Activated CD8-positive, alpha-beta memory T cell treated with anti-CD3 and anti-CD28 coated beads, Interleukin-2, amount 10 ng/mL, durations not matched to agents 7 days and 5 days (primary cell): Measurements from ENCODE around the gene PLXDC2. TPM values are rescaled to one million over a fixed set of nuclear protein-coding genes. Genes with fewer than 3 reads are reported as not detected.

ENCODE experiments used
- ATAC-seq: fragments of 150-1000 bp; cut with Tn5 transposase; one replicate; pipeline ENCODE4 v1.10.0; 2021; ENCODE audit warnings: moderate library complexity
- CTCF ChIA-PET: fragments of 350-600 bp; sonication (Branson Sonifier 250); formaldehyde crosslinking; loops from one replicate; lab custom pipeline; 2021; ENCODE audit warnings: antibody characterized with exemption; lab: Charles Lee
- DNase-seq: peaks from one replicate; pipeline ENCODE4 v3.0.0-alpha.2; 2020
- H3K27ac Mint-ChIP-seq: one replicate; pipeline ENCODE4 v1.8.0; 2021; ENCODE audit warnings: mild to moderate bottlenecking, mixed read lengths
- H3K27me3 Mint-ChIP-seq: one replicate; pipeline ENCODE4 v1.8.0; 2021; ENCODE audit warnings: mixed read lengths
- H3K36me3 Mint-ChIP-seq: one replicate; pipeline ENCODE4 v1.8.0; 2021; ENCODE audit warnings: mild to moderate bottlenecking, mixed read lengths
- H3K4me1 Mint-ChIP-seq: one replicate; pipeline ENCODE4 v1.8.0; 2021; ENCODE audit warnings: mixed read lengths
- H3K4me3 Mint-ChIP-seq: one replicate; pipeline ENCODE4 v1.8.0; 2021; ENCODE audit warnings: mild to moderate bottlenecking, moderate library complexity, mixed read lengths
- H3K9me3 Mint-ChIP-seq: one replicate; pipeline ENCODE4 v1.8.0; 2022; ENCODE audit warnings: low read depth, mixed read lengths
- total RNA-seq, 2 experiments: library from RNA; stranded (reverse); gene quantifications; one replicate each; pipeline ENCODE4 v1.2.3, GENCODE V29; 2021

Gene PLXDC2
- total RNA-seq, 2 experiments from 2014 or later = 0.05 TPM; not detected in 1

DNA sequence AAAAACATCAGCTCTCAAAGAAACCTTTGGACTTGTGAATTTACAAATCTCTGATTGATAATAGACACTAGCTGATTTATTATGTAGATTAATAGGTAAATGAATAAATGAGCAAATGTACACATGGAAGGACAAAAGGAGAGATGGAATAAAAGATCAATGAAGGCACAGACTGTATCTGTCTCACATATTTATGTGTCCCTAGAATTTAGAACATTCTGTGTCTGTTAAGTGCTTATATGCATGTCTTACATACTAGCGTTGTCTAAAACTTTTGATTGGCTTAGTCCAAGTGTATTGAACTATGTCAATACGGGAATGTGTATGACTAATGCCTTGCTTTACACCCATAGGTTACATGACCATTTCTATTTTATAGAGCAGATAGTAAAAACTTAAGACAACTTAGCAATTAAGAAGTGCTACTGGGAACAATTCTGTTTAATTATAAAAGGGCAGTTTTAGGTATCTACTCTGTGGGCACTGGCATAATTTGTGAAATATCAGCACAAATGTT is 140.3 kb downstream of the PLXDC2 start:
- H3K27ac Mint-ChIP-seq = no peak overlapping the region
- ATAC-seq (no peak), DNase-seq (no peak)
- CTCF ChIA-PET = no interaction called here
- H3K4me3 Mint-ChIP-seq = no peak overlapping the region
- no peaks in the 10 kb centered on the region for H3K27me3 Mint-ChIP-seq
- peaks cover 10% of the 10 kb centered on the region for H3K9me3 Mint-ChIP-seq
- no peaks in the 10 kb centered on the region for H3K4me1 Mint-ChIP-seq
- H3K36me3 Mint-ChIP-seq = no peaks in the 10 kb centered on the region

DNA sequence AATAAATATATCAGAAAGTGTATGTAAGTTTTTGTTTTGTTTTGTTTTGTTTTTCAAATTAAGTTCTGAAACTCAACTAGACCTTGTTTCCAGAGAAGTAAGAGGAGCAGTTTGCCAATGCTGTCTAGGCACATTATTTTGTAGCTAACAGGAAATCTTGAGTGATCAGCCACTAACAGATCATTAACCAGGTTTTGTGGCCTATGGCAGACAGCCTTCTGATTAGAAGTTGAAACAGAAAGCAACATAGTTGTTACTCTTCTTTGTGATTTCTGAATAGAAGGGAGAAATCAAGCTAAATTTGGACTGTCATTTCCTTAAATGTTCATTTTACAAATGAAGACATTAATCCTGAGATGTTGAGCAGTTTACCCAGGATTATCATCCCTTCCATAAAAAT is 142.6 kb downstream of the PLXDC2 start:
- H3K27me3 Mint-ChIP-seq = no peaks in the 10 kb centered on the region
- no peak overlapping the region for H3K27ac Mint-ChIP-seq
- H3K4me3 Mint-ChIP-seq = no peak overlapping the region
- peaks cover 11% of the 10 kb centered on the region for H3K9me3 Mint-ChIP-seq
- no peak for DNase-seq
- ATAC-seq = no peak
- CTCF ChIA-PET = no interaction called here
- no peaks in the 10 kb centered on the region for H3K4me1 Mint-ChIP-seq
- H3K36me3 Mint-ChIP-seq = no peaks in the 10 kb centered on the region

DNA sequence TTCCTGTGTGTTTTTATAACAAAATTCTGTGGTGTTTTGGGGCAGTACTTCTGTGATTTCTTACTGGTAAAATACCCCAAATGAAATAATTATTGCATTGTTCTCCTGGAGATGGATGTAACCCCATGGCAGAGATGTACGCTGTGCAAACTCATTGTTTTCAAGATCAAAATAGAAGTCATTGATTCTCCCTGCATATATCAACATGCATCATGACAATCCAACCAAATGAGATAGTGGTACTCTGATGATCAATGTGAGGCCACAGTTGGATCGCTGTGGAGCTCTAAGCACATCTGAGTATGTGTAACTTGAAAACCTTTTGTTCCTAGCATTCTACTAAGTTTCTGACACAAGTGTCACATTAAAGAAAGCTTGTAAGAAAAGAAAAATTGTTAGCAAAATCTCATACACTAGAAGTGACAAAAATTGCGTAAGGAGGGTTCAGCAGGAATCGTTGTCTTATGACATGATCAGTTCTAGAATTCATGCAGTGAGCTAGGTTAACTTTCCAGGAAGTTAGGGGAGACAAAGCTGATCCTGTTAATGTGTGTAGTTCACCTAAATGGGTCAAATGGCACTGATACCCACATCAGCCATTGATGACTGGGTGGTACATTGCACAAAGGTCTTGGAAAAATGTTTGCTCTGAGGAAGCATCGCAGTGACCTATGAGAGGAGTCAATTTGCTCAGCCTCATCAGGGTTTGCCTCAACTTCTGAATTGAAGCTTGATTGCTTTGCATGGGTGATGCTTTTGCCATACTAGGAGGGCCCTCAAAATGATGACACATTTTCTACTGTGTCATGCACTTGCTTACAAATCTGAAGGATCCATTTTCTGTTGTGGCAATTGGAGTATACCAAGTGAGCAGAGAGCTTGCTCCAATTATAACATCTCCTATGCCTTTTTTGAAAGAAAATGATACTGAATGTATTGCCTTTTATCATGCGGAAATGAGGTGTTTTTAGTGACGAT is 145.1 kb downstream of the PLXDC2 start:
- CTCF ChIA-PET = no interaction called here
- H3K4me3 Mint-ChIP-seq = no peak overlapping the region

DNA sequence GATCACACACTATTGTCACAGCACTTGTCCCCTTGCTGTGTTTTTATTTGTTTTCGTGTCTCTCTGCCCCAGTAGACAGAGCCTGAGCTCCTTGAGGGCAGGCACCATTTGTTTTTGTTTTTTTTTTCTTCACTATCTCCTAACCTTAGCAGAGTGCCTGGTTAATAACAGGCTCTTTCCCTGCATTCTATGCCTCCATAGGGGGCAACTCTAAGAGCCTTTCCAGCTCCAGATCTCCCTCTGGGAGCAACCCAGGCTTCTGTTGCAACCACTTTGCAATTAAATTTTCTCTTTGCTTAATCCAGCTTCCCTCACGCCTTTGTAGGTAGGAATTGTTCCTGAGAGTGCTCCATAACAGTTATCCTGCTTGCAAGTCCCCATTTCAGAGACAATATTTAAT is 148.4 kb downstream of the PLXDC2 start:
- no peaks in the 10 kb centered on the region for H3K27me3 Mint-ChIP-seq
- H3K4me1 Mint-ChIP-seq = no peaks in the 10 kb centered on the region
- H3K4me3 Mint-ChIP-seq = no peak overlapping the region
- CTCF ChIA-PET = no interaction called here
- no peak for ATAC-seq
- peaks cover 16% of the 10 kb centered on the region for H3K9me3 Mint-ChIP-seq
- H3K36me3 Mint-ChIP-seq = no peaks in the 10 kb centered on the region
- no peak overlapping the region for H3K27ac Mint-ChIP-seq
- no peak for DNase-seq

More for the DNA sequence above, 145.1 kb downstream of the PLXDC2 start:
- H3K27ac Mint-ChIP-seq = no peak overlapping the region
- DNase-seq (no peak), ATAC-seq (no peak)
- no peaks in the 10 kb centered on the region for H3K36me3 Mint-ChIP-seq
- H3K4me1 Mint-ChIP-seq = no peaks in the 10 kb centered on the region
- H3K27me3 Mint-ChIP-seq = no peaks in the 10 kb centered on the region
- peaks cover 14% of the 10 kb centered on the region for H3K9me3 Mint-ChIP-seq

DNA sequence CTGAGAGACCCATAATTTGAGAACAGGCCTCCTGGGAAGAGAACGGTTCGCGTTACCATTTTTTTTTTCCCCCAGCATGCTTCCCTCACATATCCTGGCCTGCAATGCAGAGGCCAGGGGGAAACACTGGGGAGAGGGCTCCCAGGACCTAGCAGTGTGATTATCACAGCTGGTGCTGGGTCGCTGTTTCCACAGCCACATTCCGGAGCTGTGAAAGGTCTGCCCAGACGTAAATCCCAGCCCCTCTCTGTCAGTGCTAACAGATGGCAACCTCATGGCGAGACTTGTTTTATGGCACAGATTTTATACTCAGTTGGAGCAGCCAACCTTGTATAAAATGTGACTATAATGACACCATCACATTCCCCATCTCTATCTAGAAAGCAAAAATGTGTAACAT is 150.5 kb downstream of the PLXDC2 start:
- no peaks in the 10 kb centered on the region for H3K27me3 Mint-ChIP-seq
- ATAC-seq (no peak), DNase-seq (no peak)
- H3K36me3 Mint-ChIP-seq = no peaks in the 10 kb centered on the region
- H3K9me3 Mint-ChIP-seq = peaks cover 9% of the 10 kb centered on the region
- no peaks in the 10 kb centered on the region for H3K4me1 Mint-ChIP-seq
- no peak overlapping the region for H3K27ac Mint-ChIP-seq
- H3K4me3 Mint-ChIP-seq = no peak overlapping the region
- CTCF ChIA-PET = no interaction called here

DNA sequence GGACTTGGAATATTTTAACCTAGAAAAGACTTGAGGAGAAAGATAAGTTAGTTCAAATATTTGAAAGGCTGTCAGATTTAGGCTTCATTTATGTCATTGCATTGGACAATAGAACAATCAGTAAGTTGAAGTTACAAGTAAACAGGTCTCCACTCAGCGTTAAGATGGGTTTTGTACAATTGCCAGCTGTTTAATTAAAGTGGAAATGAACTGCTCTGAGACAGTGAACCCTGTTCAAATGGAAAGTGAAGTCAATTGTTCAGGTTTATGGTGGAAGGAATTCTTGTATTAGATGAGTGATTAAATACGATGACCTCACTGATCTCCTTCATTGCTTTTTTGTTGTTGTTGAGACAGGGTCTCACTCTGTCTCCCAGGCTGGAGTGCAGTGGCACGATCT is 151.7 kb downstream of the PLXDC2 start:
- H3K9me3 Mint-ChIP-seq = peaks cover 5% of the 10 kb centered on the region
- H3K4me1 Mint-ChIP-seq = no peaks in the 10 kb centered on the region
- DNase-seq = no peak
- no peaks in the 10 kb centered on the region for H3K36me3 Mint-ChIP-seq
- H3K27me3 Mint-ChIP-seq = no peaks in the 10 kb centered on the region
- no peak overlapping the region for H3K4me3 Mint-ChIP-seq
- H3K27ac Mint-ChIP-seq = no peak overlapping the region
- CTCF ChIA-PET = no interaction called here
- no peak for ATAC-seq

DNA sequence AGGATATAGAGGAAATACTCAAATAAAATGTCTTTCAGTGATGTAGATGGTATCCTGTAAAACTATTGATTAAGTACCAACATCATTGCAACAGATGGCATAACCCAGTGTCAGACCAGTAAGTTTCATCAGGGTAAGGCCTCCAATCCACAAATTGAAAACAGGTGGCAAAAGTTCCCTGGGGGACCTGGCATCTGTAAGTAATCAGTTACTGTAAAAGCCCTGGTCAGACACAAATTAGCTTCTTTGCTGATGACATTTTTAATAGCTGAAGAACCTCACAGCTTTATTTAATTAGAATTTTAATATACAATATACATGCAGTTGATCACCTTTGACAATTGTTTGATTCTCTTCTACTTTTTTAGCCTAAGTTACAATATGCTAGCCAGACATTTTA is 152.5 kb downstream of the PLXDC2 start:
- Mint-ChIP-seq H3K27ac (no peak overlapping the region), H3K4me3 (no peak overlapping the region), H3K36me3 (no peaks in the 10 kb centered on the region), H3K9me3 (peaks cover 5% of the 10 kb centered on the region), H3K4me1 (no peaks in the 10 kb centered on the region), H3K27me3 (no peaks in the 10 kb centered on the region)
- no peak for DNase-seq
- no peak for ATAC-seq
- CTCF ChIA-PET = no interaction called here

DNA sequence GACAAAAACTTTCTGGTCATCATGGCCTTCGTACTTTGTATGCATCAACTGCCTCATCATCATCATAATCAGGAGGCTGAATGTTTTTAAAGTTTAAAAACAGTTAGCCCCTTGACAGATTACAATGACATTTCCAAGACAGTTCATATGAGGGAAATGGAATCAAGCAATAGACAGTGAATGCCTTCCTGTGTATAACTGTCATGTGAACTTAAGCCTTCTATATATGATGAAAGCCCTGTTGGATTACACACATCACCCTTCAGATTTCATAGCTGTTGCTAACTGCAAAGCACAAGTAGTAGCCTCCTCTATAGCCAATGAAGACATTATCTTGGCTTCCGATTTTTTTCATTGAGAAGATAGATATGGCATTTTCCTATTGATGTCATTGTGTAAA is 154.0 kb downstream of the PLXDC2 start:
- H3K9me3 Mint-ChIP-seq = peaks cover 2% of the 10 kb centered on the region
- no peaks in the 10 kb centered on the region for H3K4me1 Mint-ChIP-seq
- H3K4me3 Mint-ChIP-seq = no peak overlapping the region
- H3K27me3 Mint-ChIP-seq = no peaks in the 10 kb centered on the region
- no peaks in the 10 kb centered on the region for H3K36me3 Mint-ChIP-seq
- CTCF ChIA-PET = no interaction called here
- ATAC-seq (no peak), DNase-seq (no peak)
- no peak overlapping the region for H3K27ac Mint-ChIP-seq

DNA sequence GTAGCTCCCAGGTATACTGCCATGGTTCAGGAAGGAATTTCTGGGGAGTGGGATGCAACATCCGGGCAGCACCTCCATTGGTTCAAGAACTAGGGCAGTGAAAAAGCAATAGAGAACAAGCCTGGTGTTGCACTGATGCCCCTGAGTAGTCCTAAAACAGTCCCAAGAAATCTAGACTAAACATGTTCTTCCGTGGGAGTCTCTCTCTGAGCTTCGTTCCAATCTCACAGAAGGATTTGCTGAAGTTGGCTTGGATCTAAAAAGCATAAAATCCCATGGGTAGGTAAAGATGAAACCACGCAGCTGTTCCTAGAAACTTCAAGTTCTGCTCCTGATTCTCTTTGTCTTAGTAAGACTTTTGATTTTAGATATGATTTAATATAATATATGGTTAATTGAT is 154.5 kb downstream of the PLXDC2 start:
- ATAC-seq = no peak
- CTCF ChIA-PET = no interaction called here
- H3K9me3 Mint-ChIP-seq = peaks cover 2% of the 10 kb centered on the region
- no peaks in the 10 kb centered on the region for H3K27me3 Mint-ChIP-seq
- no peaks in the 10 kb centered on the region for H3K36me3 Mint-ChIP-seq
- H3K4me1 Mint-ChIP-seq = no peaks in the 10 kb centered on the region
- no peak overlapping the region for H3K4me3 Mint-ChIP-seq
- no peak for DNase-seq
- H3K27ac Mint-ChIP-seq = no peak overlapping the region

DNA sequence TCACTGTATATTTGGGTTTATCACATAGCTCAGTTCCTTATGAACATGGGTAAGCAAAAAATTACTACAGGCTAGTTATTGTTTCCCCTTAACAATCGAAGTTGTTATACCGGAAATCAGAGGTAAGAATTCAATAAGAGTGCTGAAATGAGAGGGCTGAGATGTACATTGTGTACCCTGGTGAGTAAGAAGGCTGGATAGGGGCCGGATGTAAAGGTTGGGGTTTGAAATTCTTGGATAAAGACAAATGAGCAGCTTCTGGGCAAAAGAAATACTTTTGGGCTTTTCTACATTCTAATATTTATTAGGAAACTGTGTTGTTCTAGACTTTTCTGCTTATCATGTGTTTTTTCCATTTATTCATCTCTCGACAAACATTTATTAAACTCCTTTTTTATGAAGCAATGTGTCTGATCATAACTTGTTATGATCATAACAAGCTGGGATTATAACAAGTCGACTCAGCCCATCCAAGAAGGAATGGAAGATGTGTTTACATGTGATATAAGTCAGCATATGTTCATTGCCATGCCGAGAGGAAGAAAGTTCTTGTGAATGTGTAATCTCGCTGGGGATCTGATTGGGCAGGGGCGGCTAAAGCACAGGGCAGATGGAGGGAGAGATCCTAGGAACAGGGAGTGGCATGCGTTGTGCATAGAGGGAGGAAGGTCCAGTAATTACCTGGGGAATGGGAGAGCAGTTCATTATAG is 155.3 kb downstream of the PLXDC2 start:
- no peaks in the 10 kb centered on the region for H3K27me3 Mint-ChIP-seq
- DNase-seq (no peak), ATAC-seq (no peak)
- no peak overlapping the region for H3K27ac Mint-ChIP-seq
- no peak overlapping the region for H3K4me3 Mint-ChIP-seq
- CTCF ChIA-PET = no interaction called here
- H3K36me3 Mint-ChIP-seq = no peaks in the 10 kb centered on the region
- no peaks in the 10 kb centered on the region for H3K4me1 Mint-ChIP-seq
- H3K9me3 Mint-ChIP-seq = peaks cover 3% of the 10 kb centered on the region

DNA sequence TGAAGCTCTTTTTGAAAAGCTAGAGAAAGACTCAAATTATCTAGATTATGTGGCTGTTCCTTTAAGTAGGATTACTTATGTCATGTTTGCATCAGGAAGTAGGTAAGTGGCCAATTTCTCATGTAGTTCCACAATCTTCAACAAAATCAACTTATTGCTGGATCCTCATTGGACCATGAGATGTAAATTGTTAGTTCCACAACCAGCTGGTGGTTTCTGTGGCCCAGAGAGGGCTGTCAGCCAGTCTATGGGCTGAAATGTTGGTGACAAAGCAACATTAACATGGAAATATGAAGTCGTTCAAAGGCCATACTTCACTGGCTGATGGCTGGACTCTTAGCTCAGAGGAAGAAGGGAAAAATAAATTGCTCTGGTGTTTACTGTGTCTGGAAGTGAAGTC is 157.9 kb downstream of the PLXDC2 start:
- ATAC-seq = no peak

DNA sequence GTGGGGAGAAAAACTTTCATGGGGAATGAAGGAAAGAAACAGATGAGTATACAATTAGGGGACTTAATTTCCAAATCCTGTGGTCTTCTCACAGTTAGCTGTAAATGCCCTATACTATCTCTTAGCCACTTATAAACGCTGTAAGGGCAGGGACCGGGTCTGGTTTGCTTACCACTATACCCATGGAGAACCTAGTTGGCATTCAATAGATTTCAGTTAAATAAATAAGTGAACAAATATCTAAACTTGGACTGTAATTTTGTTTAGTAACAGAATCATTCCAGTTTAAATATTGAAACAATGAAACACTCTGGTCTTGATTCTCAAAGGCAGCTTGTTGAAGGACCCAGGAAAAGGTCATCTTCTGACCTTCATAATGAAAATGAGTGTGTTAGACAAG is 158.3 kb downstream of the PLXDC2 start:
- peaks cover 7% of the 10 kb centered on the region for H3K9me3 Mint-ChIP-seq
- no peaks in the 10 kb centered on the region for H3K27me3 Mint-ChIP-seq
- H3K4me1 Mint-ChIP-seq = no peaks in the 10 kb centered on the region

More for the DNA sequence above, 157.9 kb downstream of the PLXDC2 start:
- DNase-seq = no peak
- peaks cover 7% of the 10 kb centered on the region for H3K9me3 Mint-ChIP-seq
- CTCF ChIA-PET = no interaction called here
- H3K27me3 Mint-ChIP-seq = no peaks in the 10 kb centered on the region
- H3K36me3 Mint-ChIP-seq = no peaks in the 10 kb centered on the region
- no peak overlapping the region for H3K4me3 Mint-ChIP-seq
- no peak overlapping the region for H3K27ac Mint-ChIP-seq
- H3K4me1 Mint-ChIP-seq = no peaks in the 10 kb centered on the region

DNA sequence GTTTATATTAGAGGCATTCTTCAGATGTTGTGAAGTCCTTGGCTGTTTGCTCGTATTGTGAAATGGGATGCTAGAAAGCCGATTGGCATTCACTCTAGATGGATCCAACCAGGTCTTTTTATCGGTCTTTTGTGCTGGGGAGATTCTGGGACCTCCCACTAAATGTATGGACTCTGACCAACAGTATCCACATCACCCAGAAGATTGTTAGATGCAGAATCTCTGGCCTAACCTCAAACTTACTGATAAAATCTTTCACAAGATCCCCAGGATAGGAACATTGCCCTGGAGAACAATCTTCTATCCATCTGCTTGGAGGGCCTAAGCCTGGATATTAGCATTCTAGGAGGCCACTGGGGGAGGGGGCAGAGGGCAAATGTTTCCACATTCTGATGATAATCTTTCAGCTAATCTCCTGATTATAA is 160.9 kb downstream of the PLXDC2 start:
- Mint-ChIP-seq H3K27me3 (no peaks in the 10 kb centered on the region), H3K27ac (no peak overlapping the region), H3K36me3 (no peaks in the 10 kb centered on the region), H3K4me3 (no peak overlapping the region), H3K4me1 (no peaks in the 10 kb centered on the region), H3K9me3 (peaks cover 7% of the 10 kb centered on the region)
- DNase-seq (no peak), ATAC-seq (no peak)
- CTCF ChIA-PET = no interaction called here

More for the DNA sequence above, 158.3 kb downstream of the PLXDC2 start:
- Mint-ChIP-seq H3K4me3 (no peak overlapping the region), H3K36me3 (no peaks in the 10 kb centered on the region), H3K27ac (no peak overlapping the region)
- DNase-seq (no peak), ATAC-seq (no peak)
- CTCF ChIA-PET = no interaction called here

DNA sequence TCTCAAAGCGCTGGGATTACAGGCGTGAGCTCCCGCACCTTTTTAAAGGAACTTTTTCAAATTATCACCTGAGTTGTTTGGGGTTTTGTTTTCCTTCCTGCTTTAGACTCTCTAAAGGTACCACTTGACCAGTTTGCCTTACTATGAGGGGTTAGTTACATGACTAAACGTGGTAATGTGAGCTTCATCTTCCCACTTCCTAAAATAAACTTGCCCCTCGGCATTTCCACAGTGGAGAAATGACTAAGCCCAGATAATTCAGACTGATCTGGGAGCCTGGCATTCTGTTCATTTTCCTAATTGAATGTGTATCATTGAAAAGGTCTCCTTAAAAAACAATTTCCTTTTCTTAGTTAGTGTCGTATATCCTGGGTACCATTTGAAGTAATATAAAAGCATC is 163.4 kb downstream of the PLXDC2 start:
- Mint-ChIP-seq H3K4me1 (no peaks in the 10 kb centered on the region), H3K9me3 (peaks cover 7% of the 10 kb centered on the region)

More for the DNA sequence above, 163.4 kb downstream of the PLXDC2 start:
- Mint-ChIP-seq H3K27me3 (no peaks in the 10 kb centered on the region), H3K4me3 (no peak overlapping the region), H3K27ac (no peak overlapping the region), H3K36me3 (no peaks in the 10 kb centered on the region)
- CTCF ChIA-PET = no interaction called here
- ATAC-seq (no peak), DNase-seq (no peak)
